ENCODE data around the gene HOXD3. TPM values are rescaled to one million over a fixed set of nuclear protein-coding genes. Genes with fewer than 3 reads are reported as not detected.

The HOXD3 gene
- total RNA-seq, 2 donors from 2014 or later, result 2.2 to 5.3 TPM

DNA sequence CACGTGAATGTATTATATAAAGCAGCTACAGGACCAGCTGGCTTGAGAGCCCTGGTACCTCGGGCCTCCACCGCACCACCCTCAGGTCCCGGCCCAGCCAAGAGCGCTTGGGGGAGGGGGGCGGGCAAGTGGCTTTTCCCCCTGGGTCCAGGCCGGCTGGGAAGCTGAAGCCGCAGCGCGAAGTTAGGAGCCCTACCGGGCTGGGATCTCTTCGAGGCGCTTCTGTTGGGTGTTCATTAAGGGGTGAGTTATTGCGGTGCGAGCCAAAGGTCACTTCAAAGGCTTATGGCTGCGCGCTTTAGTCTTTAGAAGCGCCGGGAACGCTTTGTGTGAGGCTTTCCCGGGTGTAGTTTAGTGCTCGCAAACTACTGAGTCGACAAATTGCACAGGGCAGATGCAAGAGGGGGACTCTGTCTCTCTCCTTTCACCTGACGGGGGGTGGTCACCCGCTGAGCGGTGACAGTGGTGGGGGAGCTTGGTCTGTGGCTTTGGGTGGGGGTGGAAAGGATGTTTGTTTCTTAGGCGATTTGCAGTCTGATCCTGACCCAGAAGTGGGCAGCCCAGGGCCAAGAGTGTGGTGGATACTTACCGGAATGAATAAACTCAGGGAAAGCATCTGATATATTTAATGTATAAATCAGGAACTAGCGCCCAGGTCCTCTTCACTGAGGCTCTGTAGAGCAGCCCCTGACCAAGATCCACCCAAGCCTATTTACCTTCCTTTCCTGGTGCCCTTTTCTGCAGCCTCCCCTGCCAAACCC, 6.0 kb downstream of the HOXD3 start:
- no peak for DNase-seq (ENCODE audit: low spot score)
- peaks cover 60% of the 10 kb centered on the region for H3K27me3 ChIP-seq (replicated peaks; ENCODE audit: insufficient read depth)
- TF ChIP-seq POLR2AphosphoS5 (IDR thresholded peaks at IDR 0.05) (no peak), POLR2A (IDR thresholded peaks at IDR 0.05) (no peak)
- TF ChIP-seq, protein P1, sequence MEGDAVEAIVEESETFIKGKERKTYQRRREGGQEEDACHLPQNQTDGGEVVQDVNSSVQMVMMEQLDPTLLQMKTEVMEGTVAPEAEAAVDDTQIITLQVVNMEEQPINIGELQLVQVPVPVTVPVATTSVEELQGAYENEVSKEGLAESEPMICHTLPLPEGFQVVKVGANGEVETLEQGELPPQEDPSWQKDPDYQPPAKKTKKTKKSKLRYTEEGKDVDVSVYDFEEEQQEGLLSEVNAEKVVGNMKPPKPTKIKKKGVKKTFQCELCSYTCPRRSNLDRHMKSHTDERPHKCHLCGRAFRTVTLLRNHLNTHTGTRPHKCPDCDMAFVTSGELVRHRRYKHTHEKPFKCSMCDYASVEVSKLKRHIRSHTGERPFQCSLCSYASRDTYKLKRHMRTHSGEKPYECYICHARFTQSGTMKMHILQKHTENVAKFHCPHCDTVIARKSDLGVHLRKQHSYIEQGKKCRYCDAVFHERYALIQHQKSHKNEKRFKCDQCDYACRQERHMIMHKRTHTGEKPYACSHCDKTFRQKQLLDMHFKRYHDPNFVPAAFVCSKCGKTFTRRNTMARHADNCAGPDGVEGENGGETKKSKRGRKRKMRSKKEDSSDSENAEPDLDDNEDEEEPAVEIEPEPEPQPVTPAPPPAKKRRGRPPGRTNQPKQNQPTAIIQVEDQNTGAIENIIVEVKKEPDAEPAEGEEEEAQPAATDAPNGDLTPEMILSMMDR (IDR thresholded peaks at IDR 0.05), result no peak

DNA sequence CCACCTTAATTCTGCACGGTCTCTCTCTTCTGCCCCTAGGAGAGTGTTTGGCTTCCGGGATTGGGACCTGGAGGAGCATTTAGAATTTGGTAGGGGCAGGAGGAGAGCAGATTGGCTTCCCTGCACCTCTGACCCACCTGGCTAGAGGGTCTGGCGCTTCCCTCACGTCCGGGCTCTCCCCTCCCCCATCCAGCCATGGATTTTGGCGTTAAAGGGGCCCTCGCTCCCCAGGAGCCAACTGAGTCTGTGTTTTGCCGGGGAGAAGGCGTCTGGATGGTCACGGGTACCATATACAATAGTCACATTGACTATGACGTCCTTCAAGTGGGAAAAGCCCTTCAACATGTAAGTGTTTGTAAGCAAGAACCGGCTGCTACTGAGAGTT, 6.6 kb downstream of the HOXD3 start:
- intact Hi-C loops (cut with DNase I), result no loop called here
- H3K4me1 ChIP-seq (replicated peaks), result no peaks in the 10 kb centered on the region
- H3K4me3 ChIP-seq, result no peak overlapping the region
- peaks cover 56% of the 10 kb centered on the region for H3K27me3 ChIP-seq (replicated peaks; ENCODE audit: insufficient read depth)
- 28% methylated on average over 12 of the region's 12 CpGs for WGBS
- no peak overlapping the region for H3K27ac ChIP-seq
- no peaks in the 10 kb centered on the region for H3K9me3 ChIP-seq
- H3K36me3 ChIP-seq, result no peaks in the 10 kb centered on the region
- TF ChIP-seq, protein P1 (IDR thresholded peaks at IDR 0.05), result no peak
- TF ChIP-seq POLR2A (IDR thresholded peaks at IDR 0.05), result no peak
- no peak for TF ChIP-seq POLR2AphosphoS5 (IDR thresholded peaks at IDR 0.05)
- no peak for DNase-seq (ENCODE audit: low spot score)

More for the DNA sequence above, 6.0 kb downstream of the HOXD3 start:
- Histone ChIP-seq H3K4me1 (replicated peaks) (no peaks in the 10 kb centered on the region), H3K9me3 (no peaks in the 10 kb centered on the region), H3K27ac (no peak overlapping the region), H3K36me3 (no peaks in the 10 kb centered on the region), H3K4me3 (no peak overlapping the region)
- intact Hi-C loops (cut with DNase I), result no loop called here
- 8% methylated on average over 29 of the region's 29 CpGs for WGBS

DNA sequence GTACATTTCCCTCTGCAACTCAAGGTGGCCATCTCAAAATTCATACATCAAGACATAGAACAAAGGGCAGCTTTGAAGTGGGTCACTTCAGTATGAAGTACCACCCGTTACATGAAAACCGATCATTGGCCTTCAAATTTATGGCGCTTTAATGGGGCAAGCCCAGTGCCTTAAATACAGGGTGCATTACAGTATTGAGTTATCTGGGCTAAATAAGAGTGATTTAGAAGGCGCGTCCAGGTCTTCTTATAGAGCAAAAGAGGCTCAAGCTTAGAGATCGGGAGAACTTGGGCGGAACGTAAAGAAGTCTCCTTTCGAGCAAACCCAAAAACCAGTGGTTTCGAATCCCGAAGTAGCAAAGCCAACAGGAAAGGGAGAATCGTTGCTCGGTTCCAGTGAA, 7.1 kb downstream of the HOXD3 start:
- intact Hi-C loops (cut with DNase I), result no loop called here

DNA sequence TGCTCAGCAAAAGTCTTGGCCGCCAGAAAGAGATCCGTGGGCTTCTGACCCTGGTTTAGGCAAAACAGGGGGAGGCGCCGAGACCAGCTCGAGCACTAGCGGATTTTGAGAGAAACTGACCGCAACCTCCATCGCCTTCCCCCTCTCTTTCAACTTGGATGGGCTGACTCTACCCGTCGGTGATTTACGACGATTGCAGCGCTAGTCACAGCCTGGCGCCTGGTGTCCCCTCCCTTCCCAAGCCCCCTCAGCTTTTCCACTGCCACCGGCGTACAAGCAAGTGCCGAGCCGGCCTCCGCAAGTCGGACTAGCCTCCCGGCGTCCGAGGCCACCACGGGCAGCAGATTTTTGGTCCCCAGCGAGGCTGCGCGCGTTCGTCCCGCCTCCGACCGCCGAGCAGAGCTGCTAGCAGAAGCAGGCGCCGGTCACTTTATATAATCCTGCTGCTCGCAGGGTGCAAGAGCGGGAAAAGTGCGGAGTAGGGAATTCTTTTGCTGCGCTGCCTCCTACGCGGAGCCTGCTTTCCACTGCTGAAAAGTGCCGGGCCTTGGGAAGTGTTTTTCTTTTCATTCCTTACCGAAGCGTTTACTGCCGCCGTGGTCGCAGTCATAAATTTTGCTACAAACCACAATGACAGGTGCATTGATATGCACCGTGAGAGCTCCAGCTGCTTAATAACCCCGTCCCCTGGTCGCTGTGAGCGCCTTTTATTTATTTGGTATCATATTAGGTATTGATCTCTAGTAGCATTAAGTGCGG, 7.7 kb downstream of the HOXD3 start:
- no peak for DNase-seq (ENCODE audit: low spot score)
- no peak overlapping the region for H3K4me3 ChIP-seq
- H3K4me1 ChIP-seq (replicated peaks), result no peaks in the 10 kb centered on the region
- H3K27me3 ChIP-seq (replicated peaks; ENCODE audit: insufficient read depth), result peaks cover 48% of the 10 kb centered on the region
- H3K27ac ChIP-seq, result no peak overlapping the region
- WGBS, result 13% methylated on average over 52 of the region's 52 CpGs
- H3K36me3 ChIP-seq, result no peaks in the 10 kb centered on the region
- no peaks in the 10 kb centered on the region for H3K9me3 ChIP-seq
- intact Hi-C loops (cut with DNase I), result no loop called here
- TF ChIP-seq POLR2A (IDR thresholded peaks at IDR 0.05) (no peak), POLR2AphosphoS5 (IDR thresholded peaks at IDR 0.05) (no peak)
- TF ChIP-seq, protein P1 (IDR thresholded peaks at IDR 0.05), result no peak

More for the DNA sequence above, 7.1 kb downstream of the HOXD3 start:
- no peaks in the 10 kb centered on the region for H3K9me3 ChIP-seq
- 40% methylated on average over 13 of the region's 13 CpGs for WGBS
- no peak overlapping the region for H3K4me3 ChIP-seq
- H3K27me3 ChIP-seq (replicated peaks; ENCODE audit: insufficient read depth), result peaks cover 51% of the 10 kb centered on the region
- no peak overlapping the region for H3K27ac ChIP-seq
- no peaks in the 10 kb centered on the region for H3K36me3 ChIP-seq
- H3K4me1 ChIP-seq (replicated peaks), result no peaks in the 10 kb centered on the region
- TF ChIP-seq POLR2AphosphoS5 (IDR thresholded peaks at IDR 0.05), result no peak
- TF ChIP-seq, protein P1 (IDR thresholded peaks at IDR 0.05), result no peak
- no peak for TF ChIP-seq POLR2A (IDR thresholded peaks at IDR 0.05)
- DNase-seq (ENCODE audit: low spot score), result no peak
